A549 (cell line): ENCODE data around the gene GPR18.

ENCODE experiments used
- CBX2 ChIP-seq: fragments of 200-600 bp; sonication (generic); IDR thresholded peaks from 2 replicates; pipeline ENCODE4 v1.6.1; 2016; ENCODE audit warnings: low read depth, mild to moderate bottlenecking, borderline replicate concordance
- NR3C1 ChIP-seq: fragments of >200 bp; sonication (Bioruptor Twin); formaldehyde crosslinking; IDR thresholded peaks from 3 replicates; pipeline ENCODE4 v1.6.1; 2017
- POLR2A ChIP-seq: IDR thresholded peaks from 2 replicates; pipeline ENCODE4 v1.6.1; 2012; ENCODE audit warnings: mild to moderate bottlenecking, low read length
- TF ChIP-seq, protein P1 (sequence below): fragments of >200 bp; sonication (Bioruptor Twin); formaldehyde crosslinking; IDR thresholded peaks from 3 replicates; pipeline ENCODE4 v1.5.1; 2016

DNA sequence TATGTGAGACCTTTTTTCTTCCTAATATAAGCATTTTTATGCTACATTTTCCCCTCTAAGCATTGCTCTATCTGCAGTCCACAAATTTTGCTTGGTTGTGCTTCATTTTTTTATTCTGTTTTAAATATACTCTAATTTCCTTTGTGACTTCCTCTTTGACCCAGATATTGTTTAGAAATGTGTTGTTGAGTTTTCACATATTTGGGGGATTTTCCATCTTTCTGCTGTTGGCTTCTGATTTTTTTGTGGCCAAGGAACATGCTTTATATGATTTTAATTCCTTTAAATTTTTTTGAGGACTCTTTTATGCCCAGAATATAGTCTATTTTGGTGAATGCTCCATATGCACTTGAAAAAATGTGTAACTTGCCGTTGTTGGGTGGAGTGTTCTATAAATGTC, 34.6 kb downstream of the GPR18 start:
- TF ChIP-seq NR3C1 (no peak), CBX2 (no peak), POLR2A (no peak)
- TF ChIP-seq, protein P1, sequence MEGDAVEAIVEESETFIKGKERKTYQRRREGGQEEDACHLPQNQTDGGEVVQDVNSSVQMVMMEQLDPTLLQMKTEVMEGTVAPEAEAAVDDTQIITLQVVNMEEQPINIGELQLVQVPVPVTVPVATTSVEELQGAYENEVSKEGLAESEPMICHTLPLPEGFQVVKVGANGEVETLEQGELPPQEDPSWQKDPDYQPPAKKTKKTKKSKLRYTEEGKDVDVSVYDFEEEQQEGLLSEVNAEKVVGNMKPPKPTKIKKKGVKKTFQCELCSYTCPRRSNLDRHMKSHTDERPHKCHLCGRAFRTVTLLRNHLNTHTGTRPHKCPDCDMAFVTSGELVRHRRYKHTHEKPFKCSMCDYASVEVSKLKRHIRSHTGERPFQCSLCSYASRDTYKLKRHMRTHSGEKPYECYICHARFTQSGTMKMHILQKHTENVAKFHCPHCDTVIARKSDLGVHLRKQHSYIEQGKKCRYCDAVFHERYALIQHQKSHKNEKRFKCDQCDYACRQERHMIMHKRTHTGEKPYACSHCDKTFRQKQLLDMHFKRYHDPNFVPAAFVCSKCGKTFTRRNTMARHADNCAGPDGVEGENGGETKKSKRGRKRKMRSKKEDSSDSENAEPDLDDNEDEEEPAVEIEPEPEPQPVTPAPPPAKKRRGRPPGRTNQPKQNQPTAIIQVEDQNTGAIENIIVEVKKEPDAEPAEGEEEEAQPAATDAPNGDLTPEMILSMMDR: no peak
